WERI-Rb-1 (cell line): ENCODE measurements around the gene AAMDC.
A peak's percentile ranks its signal among the peaks of the same experiment; 100 is the strongest.

Experiments
- DNase-seq: peaks from one replicate; pipeline ENCODE4 v3.0.0-alpha.2; 2020
- H3K27ac ChIP-seq: fragments of 250-450 bp; sonication (Bioruptor Pico); 2 replicates; pipeline ENCODE4 v1.5.1; 2020; ENCODE audit warnings: mild to moderate bottlenecking, moderate library complexity
- H3K27me3 ChIP-seq: fragments of 250-450 bp; sonication (Bioruptor Pico); 2 replicates; pipeline ENCODE4 v1.5.1; 2021; ENCODE audit warnings: mild to moderate bottlenecking, low read depth, moderate library complexity; ENCODE audit not compliant: insufficient read depth, severe bottlenecking
- H3K36me3 ChIP-seq: fragments of 250-450 bp; sonication (Bioruptor Pico); 2 replicates; pipeline ENCODE4 v1.5.1; 2020; ENCODE audit warnings: mild to moderate bottlenecking, moderate library complexity
- H3K4me3 ChIP-seq: 2 replicates; pipeline ENCODE4 v1.5.1; 2011; ENCODE audit warnings: low read depth, mild to moderate bottlenecking, control low read depth, low read length
- H3K9me3 ChIP-seq: fragments of 250-450 bp; sonication (Bioruptor Pico); 2 replicates; pipeline ENCODE4 v1.5.1; 2021; ENCODE audit warnings: mild to moderate bottlenecking, moderate library complexity; ENCODE audit not compliant: severe bottlenecking
- TF ChIP-seq, protein P1 (sequence below): IDR thresholded peaks from 2 replicates; pipeline ENCODE4 v1.5.1; 2011; ENCODE audit warnings: low read depth, mild to moderate bottlenecking, control low read depth, inconsistent platforms, low read length

Gene AAMDC

DNA sequence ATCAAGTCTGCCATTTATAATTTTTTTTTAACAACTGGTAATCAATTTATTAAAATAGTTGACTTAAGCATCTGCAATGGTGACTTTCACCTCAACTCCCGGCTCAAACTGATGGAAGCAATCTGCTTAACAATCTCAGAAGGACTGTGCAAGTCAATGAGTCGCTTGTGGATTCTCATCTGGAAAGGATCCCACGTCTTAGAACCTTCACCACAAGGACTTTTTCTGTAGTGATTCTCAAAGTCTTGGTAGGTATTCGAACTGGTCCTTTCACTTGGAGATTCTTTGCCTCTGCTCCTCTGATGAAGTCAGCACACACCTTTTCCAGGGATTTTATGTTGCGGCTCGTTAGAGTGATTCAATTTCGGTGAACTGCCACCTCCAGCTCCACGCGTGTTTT is 7.7 kb upstream of the AAMDC start:
- peaks cover 20% of the 10 kb centered on the region for H3K36me3 ChIP-seq
- H3K27me3 ChIP-seq, result no peaks in the 10 kb centered on the region
- TF ChIP-seq, protein P1, sequence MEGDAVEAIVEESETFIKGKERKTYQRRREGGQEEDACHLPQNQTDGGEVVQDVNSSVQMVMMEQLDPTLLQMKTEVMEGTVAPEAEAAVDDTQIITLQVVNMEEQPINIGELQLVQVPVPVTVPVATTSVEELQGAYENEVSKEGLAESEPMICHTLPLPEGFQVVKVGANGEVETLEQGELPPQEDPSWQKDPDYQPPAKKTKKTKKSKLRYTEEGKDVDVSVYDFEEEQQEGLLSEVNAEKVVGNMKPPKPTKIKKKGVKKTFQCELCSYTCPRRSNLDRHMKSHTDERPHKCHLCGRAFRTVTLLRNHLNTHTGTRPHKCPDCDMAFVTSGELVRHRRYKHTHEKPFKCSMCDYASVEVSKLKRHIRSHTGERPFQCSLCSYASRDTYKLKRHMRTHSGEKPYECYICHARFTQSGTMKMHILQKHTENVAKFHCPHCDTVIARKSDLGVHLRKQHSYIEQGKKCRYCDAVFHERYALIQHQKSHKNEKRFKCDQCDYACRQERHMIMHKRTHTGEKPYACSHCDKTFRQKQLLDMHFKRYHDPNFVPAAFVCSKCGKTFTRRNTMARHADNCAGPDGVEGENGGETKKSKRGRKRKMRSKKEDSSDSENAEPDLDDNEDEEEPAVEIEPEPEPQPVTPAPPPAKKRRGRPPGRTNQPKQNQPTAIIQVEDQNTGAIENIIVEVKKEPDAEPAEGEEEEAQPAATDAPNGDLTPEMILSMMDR, result no peak
- H3K27ac ChIP-seq, result no peak overlapping the region
- H3K9me3 ChIP-seq, result no peaks in the 10 kb centered on the region
- DNase-seq, result no peak
- no peak overlapping the region for H3K4me3 ChIP-seq

DNA sequence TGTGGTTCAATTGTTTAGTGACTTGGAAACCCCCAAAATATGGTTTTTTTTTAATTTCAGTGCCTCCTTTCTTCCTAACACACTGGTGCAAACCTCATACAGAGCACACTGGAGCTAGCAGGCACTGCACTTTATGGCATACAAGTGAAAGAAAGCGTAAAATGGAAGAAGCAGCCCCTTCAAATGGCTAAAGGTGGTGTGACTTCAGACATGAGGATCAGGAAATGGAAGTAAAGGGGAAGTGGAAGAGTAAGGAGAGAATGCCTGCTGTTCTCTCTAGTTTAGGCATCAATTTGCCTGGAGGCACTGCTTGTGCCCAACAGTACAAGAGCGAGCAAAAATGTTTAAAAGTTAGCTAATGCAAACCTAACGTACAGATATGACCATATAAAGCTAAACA is 6.1 kb upstream of the AAMDC start:
- Histone ChIP-seq H3K36me3 (peaks cover 20% of the 10 kb centered on the region), H3K4me3 (no peak overlapping the region), H3K27me3 (no peaks in the 10 kb centered on the region), H3K27ac (no peak overlapping the region), H3K9me3 (no peaks in the 10 kb centered on the region)
- no peak for DNase-seq
- TF ChIP-seq, protein P1, result no peak

DNA sequence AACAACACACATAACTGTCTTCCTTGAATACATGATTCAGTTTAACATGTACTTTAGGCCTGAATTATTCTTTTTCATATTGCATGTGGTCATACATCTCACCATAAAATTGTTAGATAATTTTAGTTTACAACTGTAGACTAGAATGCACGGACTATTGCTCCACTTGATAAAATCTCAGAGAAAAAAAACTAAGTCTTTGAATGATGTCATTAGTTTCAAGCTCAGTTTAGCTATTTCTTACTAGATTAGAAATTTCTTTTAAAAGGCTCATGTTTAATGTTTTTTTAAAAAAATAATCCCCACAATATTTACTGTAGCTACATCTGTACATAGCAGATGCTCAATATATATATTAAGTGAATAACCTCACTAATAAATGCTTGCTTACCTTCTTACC is 5.5 kb upstream of the AAMDC start:
- H3K36me3 ChIP-seq, result peaks cover 25% of the 10 kb centered on the region

DNA sequence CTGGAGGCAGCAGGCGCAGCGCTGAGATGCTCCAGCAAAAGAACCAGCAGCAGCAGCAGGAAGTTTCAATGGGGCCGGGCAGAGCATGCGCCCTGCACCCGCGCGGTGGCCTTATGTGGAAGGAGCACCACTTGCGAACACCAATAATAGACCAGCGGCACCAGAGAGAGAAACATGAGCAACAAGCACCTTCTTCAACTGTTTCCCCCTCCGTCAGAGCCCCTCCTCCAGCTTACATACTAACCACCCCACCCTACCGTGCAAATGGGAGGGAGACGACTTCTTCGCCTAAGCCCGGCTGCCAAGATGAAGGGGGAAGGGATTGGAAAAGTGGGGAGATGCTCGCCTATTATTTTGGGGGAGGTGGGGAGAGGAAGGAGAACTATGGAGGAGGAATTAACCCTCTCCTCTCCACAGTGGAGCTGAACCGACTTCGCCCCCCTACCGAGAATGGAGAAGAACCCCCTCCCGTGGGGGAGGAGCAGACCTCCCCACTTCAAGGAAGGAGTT is 1.5 kb upstream of the AAMDC start:
- peak overlapping the region; percentile 95 for H3K27ac ChIP-seq
- peak overlapping the region; percentile 100 for H3K4me3 ChIP-seq
- peaks cover 5% of the 10 kb centered on the region for H3K36me3 ChIP-seq
- TF ChIP-seq, protein P1, result no peak
- H3K9me3 ChIP-seq, result no peaks in the 10 kb centered on the region
- DNase-seq, result peak; percentile 81
- no peaks in the 10 kb centered on the region for H3K27me3 ChIP-seq

More for the DNA sequence above, 5.5 kb upstream of the AAMDC start:
- TF ChIP-seq, protein P1, result no peak
- no peak for DNase-seq
- Histone ChIP-seq H3K27ac (no peak overlapping the region), H3K4me3 (no peak overlapping the region), H3K27me3 (no peaks in the 10 kb centered on the region), H3K9me3 (no peaks in the 10 kb centered on the region)

DNA sequence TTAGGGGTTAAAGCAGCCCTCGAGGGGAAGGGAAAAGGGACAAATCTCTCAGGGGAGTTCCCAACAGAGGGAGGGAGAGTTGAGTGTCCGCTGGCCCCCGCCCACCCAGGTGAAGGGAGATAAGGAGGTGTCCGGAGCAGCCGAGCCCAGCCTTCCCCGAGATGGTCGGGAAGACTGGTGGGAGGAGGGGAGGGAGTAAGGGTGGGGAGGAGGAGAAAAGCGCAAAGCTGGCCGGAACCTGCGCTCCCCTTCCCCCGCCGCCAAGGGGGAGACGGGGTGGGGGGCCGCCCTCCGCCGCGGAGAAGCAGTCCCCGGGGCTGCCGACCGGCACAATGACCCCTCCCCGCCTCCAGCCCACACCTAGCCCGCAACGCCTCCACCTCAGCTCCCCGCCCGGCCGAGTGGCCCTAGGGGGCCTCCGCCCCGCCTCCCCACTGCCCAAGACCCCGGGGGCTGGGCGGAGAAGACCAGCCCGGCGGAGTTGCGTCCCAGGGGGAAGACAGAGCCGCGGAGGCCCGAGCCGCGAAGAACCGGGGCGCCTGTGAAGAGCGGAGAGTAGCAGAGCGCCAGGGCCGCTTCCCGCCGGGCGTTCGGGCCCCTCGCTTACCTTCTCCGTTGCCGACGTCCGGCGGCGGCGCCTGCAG is 901 bp upstream of the AAMDC start:
- peak; percentile 64 for DNase-seq
- Histone ChIP-seq H3K27me3 (no peaks in the 10 kb centered on the region), H3K4me3 (peak overlapping the region; percentile 100), H3K36me3 (peaks cover 5% of the 10 kb centered on the region), H3K27ac (peak overlapping the region; percentile 95), H3K9me3 (no peaks in the 10 kb centered on the region)
- TF ChIP-seq, protein P1, result no peak
